K562 (cell line): ENCODE results near the gene WNT3. TPM values are rescaled to one million over a fixed set of nuclear protein-coding genes. Genes with fewer than 3 reads are reported as not detected.

ENCODE experiments used
- CHD4 ChIP-seq: fragments of 200-600 bp; sonication (generic); IDR thresholded peaks from 3 replicates; pipeline ENCODE4 v1.6.1; 2012; ENCODE audit warnings: low read depth, mild to moderate bottlenecking, mixed read lengths, low read length, inconsistent platforms; ENCODE audit not compliant: insufficient read depth, insufficient replicate concordance, poor library complexity, severe bottlenecking
- FOXJ3 ChIP-seq: sonication (generic); formaldehyde crosslinking; IDR thresholded peaks from 2 replicates; pipeline ENCODE4 v1.4.0; 2020; ENCODE audit warnings: mild to moderate bottlenecking, missing genetic modification reagents
- HDAC1 ChIP-seq, 2 experiments: fragments of 450-650 bp; IDR thresholded peaks; 2 replicates each; pipeline ENCODE4 v1.6.1; 2016 to 2017; ENCODE audit warnings: inconsistent platforms in 1 of 2, mild to moderate bottlenecking in 1 of 2, moderate library complexity in 1 of 2
- HDGF ChIP-seq: fragments of 450-650 bp; IDR thresholded peaks from 2 replicates; pipeline ENCODE4 v1.6.1; 2016
- MITF ChIP-seq: IDR thresholded peaks from 2 replicates; pipeline ENCODE4 v1.6.1; 2014; ENCODE audit warnings: antibody characterized with exemption
- MXI1 ChIP-seq: IDR thresholded peaks from 2 replicates; pipeline ENCODE4 v1.6.1; 2011; ENCODE audit warnings: low read depth, mild to moderate bottlenecking, improper control_type of control experiment, low read length
- SNRNP70 ChIP-seq: fragments of 200-400 bp; formaldehyde crosslinking; optimal IDR thresholded peaks from 2 replicates; pipeline ENCODE3; 2017; ENCODE audit warnings: low read depth, low read length
- TCF3 ChIP-seq: sonication (generic); formaldehyde crosslinking; IDR thresholded peaks from 2 replicates; pipeline ENCODE4 v1.4.0; 2020; ENCODE audit warnings: mild to moderate bottlenecking, missing genetic modification reagents
- TRIM25 ChIP-seq: fragments of 450-650 bp; IDR thresholded peaks from 2 replicates; pipeline ENCODE4 v1.7.0; 2016; ENCODE audit warnings: borderline replicate concordance
- TRIM28 ChIP-seq: fragments of 450-650 bp; IDR thresholded peaks from 2 replicates; pipeline ENCODE4 v1.6.1; 2017
- XRCC3 ChIP-seq: fragments of 450-650 bp; IDR thresholded peaks from 2 replicates; pipeline ENCODE4 v1.6.1; 2017; ENCODE audit warnings: mild to moderate bottlenecking, moderate library complexity
- ZNF551 ChIP-seq: fragments of 250-450 bp; sonication (Bioruptor Pico); IDR thresholded peaks from 2 replicates; pipeline ENCODE4 v1.5.0; 2021; ENCODE audit warnings: mild to moderate bottlenecking, moderate library complexity
- polyA plus RNA-seq, 8 experiments: library from polyadenylated mRNA; depleted of rRNA in 4 of 8; stranded (reverse) in 5 of 8; unstranded in 3 of 8; fragments of >200 nt; fragmentation: Nextera tagmentation in 2 of 8; fragmentation: Illumina TruSeq in 1 of 8; extraction: Ambion mirVana in 2 of 8; extraction: Trizol in 1 of 8; gene quantifications; 2 replicates each; pipeline versions ENCODE4 v1.2.1 to v1.2.3, GENCODE V29; 2011 to 2014; ENCODE audit warnings: inconsistent platforms in 1 of 8, missing spikeins in 1 of 8
- total RNA-seq, 7 experiments: library from RNA; depleted of rRNA in 6 of 7; stranded (reverse); fragments of >200 nt in 6 of 7; fragmentation: Illumina TruSeq in 2 of 7; extraction: Trizol in 2 of 7; gene quantifications; 2 replicates each; pipeline versions ENCODE4 v1.2.1 to v1.2.3, GENCODE V29; 2011 to 2021; ENCODE audit warnings: low replicate concordance in 1 of 7

The WNT3 gene
- total and polyA plus RNA-seq, 9 of the 15 experiments (the other 6 are each of a cell fraction or from before 2014, with no cell fraction given) = 1.5 to 6.1 (median 3.3) TPM

- TF ChIP-seq MITF = no peak
- no peak for TF ChIP-seq FOXJ3 (CRISPR knock-in tag)
- TF ChIP-seq XRCC3 = no peak
- TF ChIP-seq SNRNP70 = no peak
- TF ChIP-seq ZNF551 (CRISPR knock-in tag) = no peak
- TF ChIP-seq TRIM28 = no peak
- no peak for TF ChIP-seq HDGF
- no peak for TF ChIP-seq CHD4
- TF ChIP-seq MXI1 = no peak
- no peak for TF ChIP-seq TCF3
- no peak for TF ChIP-seq HDAC1 (IDR thresholded peaks at IDR 0.05)
- no peak for TF ChIP-seq TRIM25
Observed at GRCh38 chr17:46836500-46836899, 18.0 kb upstream of the WNT3 start (continued).
